ENCODE results near the gene ATOSB. TPM values are rescaled to one million over a fixed set of nuclear protein-coding genes. Genes with fewer than 3 reads are reported as not detected.

Gene ATOSB
- total and polyA plus RNA-seq, 8 donors = 13.1 to 30.9 (median 14.6) TPM

GRCh38 chr9:35112257-35113020, 3.2 kb downstream of the ATOSB start:
- Histone ChIP-seq H3K36me3 (peaks cover 0 to 21% of the 10 kb centered on the region in 2 donors), H3K27ac (peak overlapping the region; percentile 82 to 91), H3K9me3 (no peaks in the 10 kb centered on the region), H3K27me3 (no peaks in the 10 kb centered on the region), H3K4me1 (peaks cover 41 to 72% of the 10 kb centered on the region in 2 donors), H3K4me3 (peak overlapping the region in 1 of 2 donors; percentile 85)
- DNase-seq (peak in 1 of 4 donors; percentile 68), ATAC-seq (no peak)
- TF ChIP-seq, protein P1, sequence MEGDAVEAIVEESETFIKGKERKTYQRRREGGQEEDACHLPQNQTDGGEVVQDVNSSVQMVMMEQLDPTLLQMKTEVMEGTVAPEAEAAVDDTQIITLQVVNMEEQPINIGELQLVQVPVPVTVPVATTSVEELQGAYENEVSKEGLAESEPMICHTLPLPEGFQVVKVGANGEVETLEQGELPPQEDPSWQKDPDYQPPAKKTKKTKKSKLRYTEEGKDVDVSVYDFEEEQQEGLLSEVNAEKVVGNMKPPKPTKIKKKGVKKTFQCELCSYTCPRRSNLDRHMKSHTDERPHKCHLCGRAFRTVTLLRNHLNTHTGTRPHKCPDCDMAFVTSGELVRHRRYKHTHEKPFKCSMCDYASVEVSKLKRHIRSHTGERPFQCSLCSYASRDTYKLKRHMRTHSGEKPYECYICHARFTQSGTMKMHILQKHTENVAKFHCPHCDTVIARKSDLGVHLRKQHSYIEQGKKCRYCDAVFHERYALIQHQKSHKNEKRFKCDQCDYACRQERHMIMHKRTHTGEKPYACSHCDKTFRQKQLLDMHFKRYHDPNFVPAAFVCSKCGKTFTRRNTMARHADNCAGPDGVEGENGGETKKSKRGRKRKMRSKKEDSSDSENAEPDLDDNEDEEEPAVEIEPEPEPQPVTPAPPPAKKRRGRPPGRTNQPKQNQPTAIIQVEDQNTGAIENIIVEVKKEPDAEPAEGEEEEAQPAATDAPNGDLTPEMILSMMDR (IDR thresholded peaks at IDR 0.05) = no peak
- intact Hi-C loops (cut with DNase I) = no loop called here

GRCh38 chr9:35111001-35111933, 4.4 kb downstream of the ATOSB start:
- Histone ChIP-seq H3K4me3 (peak overlapping the region; percentile 68 to 85), H3K27me3 (no peaks in the 10 kb centered on the region), H3K36me3 (peaks cover 0 to 32% of the 10 kb centered on the region in 2 donors), H3K27ac (peak overlapping the region; percentile 82 to 91), H3K9me3 (no peaks in the 10 kb centered on the region), H3K4me1 (peaks cover 41 to 61% of the 10 kb centered on the region in 2 donors)
- DNase-seq (peak; percentile 94 to 99 (median 98)), ATAC-seq (peak; percentile 67)
- TF ChIP-seq, protein P1 (IDR thresholded peaks at IDR 0.05) = no peak
- intact Hi-C loops (cut with DNase I) = no loop called here

- H3K27ac ChIP-seq = peak overlapping the region in 1 of 2 donors; percentile 91
- no peaks in the 10 kb centered on the region for H3K9me3 ChIP-seq
- ATAC-seq (no peak), DNase-seq (no peak)
- H3K27me3 ChIP-seq = no peaks in the 10 kb centered on the region
- peaks cover 0 to 41% of the 10 kb centered on the region in 2 donors for H3K36me3 ChIP-seq
- H3K4me3 ChIP-seq = peak overlapping the region in 1 of 2 donors; percentile 85
- intact Hi-C loops (cut with DNase I) = no loop called here
- TF ChIP-seq, protein P1 (IDR thresholded peaks at IDR 0.05) = no peak
- H3K4me1 ChIP-seq = peaks cover 41 to 60% of the 10 kb centered on the region in 2 donors
Observed at GRCh38 chr9:35110327-35110761, 5.3 kb downstream of the ATOSB start.

GRCh38 chr9:35108946-35109575, 6.6 kb downstream of the ATOSB start:
- no peak for ATAC-seq
- TF ChIP-seq, protein P1 (IDR thresholded peaks at IDR 0.05) = no peak
- no peak for DNase-seq
- peaks cover 34 to 53% of the 10 kb centered on the region in 2 donors for H3K4me1 ChIP-seq
- H3K9me3 ChIP-seq = no peaks in the 10 kb centered on the region
- no peak overlapping the region for H3K4me3 ChIP-seq
- intact Hi-C loops (cut with DNase I) = no loop called here
- H3K27ac ChIP-seq = no peak overlapping the region
- no peaks in the 10 kb centered on the region for H3K27me3 ChIP-seq
- peaks cover 0 to 54% of the 10 kb centered on the region in 2 donors for H3K36me3 ChIP-seq
